GM12892 (cell line): ENCODE results near the gene IGF2BP3.

ENCODE experiments used
- POLR2A ChIP-seq: IDR thresholded peaks from 2 replicates; pipeline ENCODE4 v1.6.1; 2011; ENCODE audit warnings: low read depth, low read length, control low read depth
- POLR2AphosphoS5 ChIP-seq: IDR thresholded peaks from 2 replicates; pipeline ENCODE4 v1.6.1; 2011; ENCODE audit warnings: low read depth, low read length, control low read depth
- TAF1 ChIP-seq: IDR thresholded peaks from 2 replicates; pipeline ENCODE4 v1.6.1; 2011; ENCODE audit warnings: low read depth, mild to moderate bottlenecking, control low read depth, low read length, borderline replicate concordance

GRCh38 chr7:23369100-23369499 is 101.2 kb downstream of the IGF2BP3 start:
- no peak for TF ChIP-seq TAF1
- no peak for TF ChIP-seq POLR2A
- no peak for TF ChIP-seq POLR2AphosphoS5
